NCI-H2196 treated with DMSO at 0.1 percent for 48 hours (cell line): ENCODE measurements around the gene KLHL41.

Experiments used
- DNase-seq: peaks from one replicate; lab custom pipeline; 2025; ENCODE audit not compliant: unreplicated experiment; lab: John Stamatoyannopoulos, UW

The KLHL41 gene

GRCh38 chr2:169509298-169509885 lies at the start of gene KLHL41:
Gene KLHL41, plus strand, starts transcription at chr2:169509702. Its CDS starts 77 bp downstream, at chr2:169509779.
- no peak for DNase-seq

GRCh38 chr2:169461143-169461542 lies 48.4 kb upstream of the KLHL41 start:
- DNase-seq, result no peak

GRCh38 chr2:169462896-169463695 lies 46.4 kb upstream of the KLHL41 start:
- DNase-seq, result no peak

GRCh38 chr2:169464466-169464865 lies 45.0 kb upstream of the KLHL41 start:
- no peak for DNase-seq

- no peak for DNase-seq
These were observed 44.6 kb upstream of the KLHL41 start for GRCh38 chr2:169464882-169465281.

- no peak for DNase-seq
These were observed 40.7 kb upstream of the KLHL41 start for GRCh38 chr2:169468841-169469240.

GRCh38 chr2:169469952-169470572 lies 39.4 kb upstream of the KLHL41 start:
- no peak for DNase-seq

GRCh38 chr2:169472249-169472648 lies 37.3 kb upstream of the KLHL41 start:
- DNase-seq, result no peak

- no peak for DNase-seq
These were observed 33.0 kb upstream of the KLHL41 start for GRCh38 chr2:169476459-169476858.

- DNase-seq, result no peak
These were observed 31.2 kb upstream of the KLHL41 start for GRCh38 chr2:169478339-169478738.

GRCh38 chr2:169478745-169479256 lies 30.7 kb upstream of the KLHL41 start:
- DNase-seq, result no peak

- DNase-seq, result peak; percentile 84
These were observed 30.0 kb upstream of the KLHL41 start, which contains the start of gene BBS5 for GRCh38 chr2:169479257-169480078. Gene BBS5, plus strand, starts transcription at chr2:169479494. Its CDS starts 60 bp downstream, at chr2:169479554.

GRCh38 chr2:169480079-169480465 lies 29.4 kb upstream of the KLHL41 start:
- no peak for DNase-seq

GRCh38 chr2:169485650-169486138 lies 23.8 kb upstream of the KLHL41 start:
- no peak for DNase-seq

GRCh38 chr2:169486487-169486886 lies 23.0 kb upstream of the KLHL41 start:
- DNase-seq, result no peak

GRCh38 chr2:169490834-169491233 lies 18.7 kb upstream of the KLHL41 start:
- DNase-seq, result no peak

GRCh38 chr2:169491378-169491777 lies 18.1 kb upstream of the KLHL41 start:
- no peak for DNase-seq

GRCh38 chr2:169493360-169493759 lies 16.1 kb upstream of the KLHL41 start:
- no peak for DNase-seq

GRCh38 chr2:169495310-169495928 lies 14.1 kb upstream of the KLHL41 start:
- DNase-seq, result no peak

- no peak for DNase-seq
These were observed 4.9 kb upstream of the KLHL41 start for GRCh38 chr2:169504651-169505050.
